GM21723 (cell line): Measurements from ENCODE around the gene PTK7.
"Not testable (repeated sequence)": the region's sequence is repeated elsewhere in the genome, so short reads cannot be mapped to it uniquely, and the experiment has no call there.

ENCODE experiments used
- ATAC-seq: cut with Tn5 transposase; IDR thresholded peaks from one replicate; pipeline ENCODE4 v1.9.1; 2021; ENCODE audit warnings: mild to moderate bottlenecking, moderate library complexity; ENCODE audit not compliant: unreplicated experiment

The PTK7 gene

GRCh38 chr6:43075670-43076463 is at the start of gene PTK7:
Gene PTK7, plus strand, starts transcription at chr6:43076314. Its CDS starts 175 bp downstream, at chr6:43076489.
- ATAC-seq: no peak

- no peak for ATAC-seq
Observed at GRCh38 chr6:43026365-43026764, 49.7 kb upstream of the PTK7 start.

DNA sequence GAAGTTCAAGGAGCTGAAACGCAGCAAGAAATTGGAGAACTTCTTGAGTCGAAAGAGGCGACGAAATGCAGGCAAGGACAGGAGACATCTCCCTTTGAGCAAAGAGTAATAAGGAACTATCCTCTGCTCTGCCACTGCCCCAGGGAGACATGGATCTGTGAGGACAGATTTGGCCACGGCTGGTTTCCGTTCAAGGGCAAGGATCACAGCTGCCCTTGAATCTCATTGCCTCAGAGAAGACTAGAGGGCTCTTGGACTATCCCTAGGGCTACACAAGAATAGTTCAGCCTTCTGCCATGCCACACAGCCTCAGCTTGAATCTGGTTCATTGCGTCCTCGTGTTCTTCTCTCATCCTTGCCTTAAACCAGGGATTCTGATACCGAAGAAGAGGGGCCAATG is 47.0 kb upstream of the PTK7 start:
- no peak for ATAC-seq

GRCh38 chr6:43032326-43032725 is 43.8 kb upstream of the PTK7 start:
- no peak for ATAC-seq

DNA sequence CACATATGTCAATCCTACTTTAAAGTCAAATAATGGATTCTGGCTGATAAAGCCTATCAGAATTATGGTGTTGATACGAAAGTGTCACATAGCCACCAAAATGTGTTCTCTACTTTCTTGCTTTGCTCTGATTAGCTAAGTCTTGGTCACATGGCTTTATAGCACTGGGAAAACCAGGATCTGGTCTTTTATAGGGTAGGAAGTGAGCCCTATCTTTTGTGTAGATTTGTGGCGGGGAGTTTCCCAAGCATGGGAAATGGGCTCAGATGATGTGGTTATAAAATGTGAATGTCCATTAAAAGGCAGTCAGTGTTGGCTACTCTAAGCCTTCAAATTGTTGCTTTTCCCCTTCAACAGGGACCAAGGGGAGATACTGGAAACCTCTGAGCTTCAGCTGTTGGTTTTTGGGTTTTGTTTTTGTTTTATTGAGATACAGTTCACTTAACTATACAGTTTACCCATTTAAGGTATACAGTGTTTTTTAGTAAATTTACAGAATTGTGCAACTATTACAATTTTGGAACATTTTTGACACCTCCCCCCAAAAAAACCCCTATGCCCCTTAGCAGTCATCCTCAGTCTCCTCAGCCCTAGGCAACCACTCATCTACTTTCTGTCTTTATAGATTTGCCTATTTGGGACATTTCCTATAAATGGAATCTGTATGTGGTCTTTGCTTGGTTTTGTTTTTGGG is 42.5 kb upstream of the PTK7 start:
- ATAC-seq: no peak

- ATAC-seq: no peak
Observed at GRCh38 chr6:43034190-43034525, 42.0 kb upstream of the PTK7 start.

DNA sequence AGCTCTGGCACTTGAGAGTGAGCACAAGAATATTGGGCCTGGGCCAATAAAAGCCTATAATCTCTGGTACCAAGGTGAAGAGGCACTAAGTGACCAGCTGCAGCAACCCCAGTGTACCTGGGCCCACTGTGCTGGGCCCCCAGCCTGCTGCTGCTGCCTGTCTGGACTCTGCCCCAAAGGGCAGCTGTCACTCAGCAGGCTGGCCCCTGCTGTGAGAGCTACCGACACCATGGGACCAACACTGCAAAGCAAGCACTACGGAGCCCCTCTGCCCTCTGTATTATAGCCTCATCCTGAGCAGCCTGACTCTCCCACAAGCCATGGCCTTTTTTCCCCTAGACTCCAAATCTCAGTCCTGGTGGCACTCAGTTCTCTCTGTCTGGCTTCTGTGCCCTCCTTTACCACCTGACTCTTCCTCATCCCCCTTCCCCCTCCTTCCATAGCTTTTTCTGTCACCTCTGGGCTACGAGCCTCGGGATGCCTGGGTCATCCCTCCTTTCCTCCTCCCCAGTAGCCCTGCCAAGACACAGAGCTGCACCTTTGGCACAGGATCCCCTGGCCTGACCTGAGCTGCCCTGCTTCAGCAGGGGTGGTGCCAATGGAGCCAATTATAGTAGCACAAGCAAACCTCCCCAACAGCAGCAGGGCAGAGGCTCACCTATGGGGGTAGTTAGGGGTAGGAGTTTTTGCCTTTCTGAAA is 40.5 kb upstream of the PTK7 start:
- ATAC-seq: no peak

DNA sequence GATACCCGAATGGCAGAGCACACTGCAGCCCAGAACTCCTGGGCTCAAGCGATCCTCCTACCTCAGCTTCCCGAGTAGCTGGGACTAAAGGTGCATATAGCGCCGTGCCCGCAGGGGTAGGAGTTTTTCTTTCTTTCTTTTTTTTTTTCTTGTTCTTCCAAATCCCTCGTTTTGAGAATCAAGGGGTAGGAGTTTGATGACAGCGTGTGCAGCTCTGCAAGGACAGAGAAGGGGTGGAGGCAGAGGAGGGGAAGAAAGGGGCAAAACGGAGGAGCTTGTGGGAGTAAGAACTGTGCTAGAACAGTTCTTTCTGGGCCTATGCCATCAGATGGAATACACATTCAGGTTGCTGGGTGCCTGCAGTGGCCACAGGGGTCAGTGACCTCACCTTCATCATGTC is 39.4 kb upstream of the PTK7 start:
- ATAC-seq: no peak

DNA sequence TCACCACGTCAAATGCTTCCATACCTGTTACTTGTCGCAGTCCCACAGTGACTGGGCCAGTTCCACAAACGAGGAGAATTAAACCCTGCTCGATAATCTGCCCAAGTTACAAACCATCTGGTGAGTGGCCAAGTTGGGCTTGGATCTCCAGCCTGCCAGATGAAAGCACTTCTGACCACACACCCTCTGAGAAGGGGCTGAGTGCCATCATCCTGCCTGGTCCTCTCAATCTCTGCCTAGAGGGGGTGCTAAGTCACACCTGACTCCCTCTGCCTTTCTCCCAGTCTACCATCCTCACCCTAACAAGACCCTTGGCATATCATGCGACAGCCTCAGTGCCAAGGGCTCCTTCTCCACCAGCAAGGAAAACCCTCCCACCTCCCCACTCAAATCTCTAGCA is 38.9 kb upstream of the PTK7 start:
- ATAC-seq: no peak

GRCh38 chr6:43037706-43038105 is 38.4 kb upstream of the PTK7 start:
- ATAC-seq: no peak

- no peak for ATAC-seq
Observed at GRCh38 chr6:43038727-43039126, 37.4 kb upstream of the PTK7 start.

DNA sequence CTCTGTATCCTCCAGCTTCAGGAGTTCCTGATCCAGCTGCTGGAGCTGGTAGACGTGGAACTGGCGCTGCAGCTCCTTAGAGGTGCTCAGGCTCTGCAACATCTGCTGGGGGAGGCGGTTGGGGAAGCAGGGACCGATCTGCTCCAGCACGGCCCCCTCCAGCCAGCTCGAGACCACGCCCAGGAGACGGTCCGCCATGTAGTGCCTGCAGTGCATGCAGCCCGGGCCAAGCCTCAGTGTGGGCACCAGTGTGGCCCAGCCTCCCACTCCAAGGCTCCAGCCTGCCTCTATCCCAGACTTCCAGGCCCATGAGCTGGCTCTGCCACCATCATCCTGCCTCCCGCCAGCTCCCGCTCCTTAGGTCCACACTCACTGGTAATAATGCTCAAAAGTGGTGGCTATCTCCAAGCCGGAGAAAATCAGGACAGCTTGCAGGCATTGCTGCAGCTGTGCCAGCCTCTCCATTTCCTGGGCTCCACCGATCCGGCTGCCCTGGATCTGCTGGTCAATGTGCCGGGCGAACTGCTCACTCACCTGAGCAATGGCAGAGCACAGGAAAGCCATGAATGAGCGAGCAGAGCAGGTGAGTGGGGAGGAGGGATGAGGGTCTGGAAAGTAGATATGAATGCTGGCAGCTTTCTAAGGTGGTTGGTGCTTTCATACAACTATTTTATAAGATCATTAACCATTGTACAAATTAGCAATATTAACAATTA is 35.4 kb upstream of the PTK7 start:
- ATAC-seq: no peak

DNA sequence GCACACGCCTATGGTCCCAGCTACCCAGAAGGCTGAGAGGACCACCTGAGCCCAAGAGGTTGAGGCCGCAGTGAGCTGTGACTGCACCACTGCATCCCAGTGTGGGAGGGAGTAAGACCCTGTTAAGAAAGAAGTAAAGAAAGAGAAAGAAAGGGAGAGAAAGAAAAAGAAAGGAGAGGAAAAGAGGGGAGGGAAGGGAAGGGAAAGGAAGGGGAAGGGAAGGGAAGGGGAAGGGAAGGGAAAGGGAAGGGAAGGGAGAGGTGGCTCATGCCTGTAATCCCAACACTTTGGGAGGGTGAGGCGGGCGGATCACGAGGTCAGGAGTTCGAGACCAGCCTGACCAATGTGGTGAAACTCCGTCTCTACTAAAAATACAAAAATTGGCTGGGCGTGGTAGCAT is 34.6 kb upstream of the PTK7 start:
- ATAC-seq: not testable (repeated sequence)

DNA sequence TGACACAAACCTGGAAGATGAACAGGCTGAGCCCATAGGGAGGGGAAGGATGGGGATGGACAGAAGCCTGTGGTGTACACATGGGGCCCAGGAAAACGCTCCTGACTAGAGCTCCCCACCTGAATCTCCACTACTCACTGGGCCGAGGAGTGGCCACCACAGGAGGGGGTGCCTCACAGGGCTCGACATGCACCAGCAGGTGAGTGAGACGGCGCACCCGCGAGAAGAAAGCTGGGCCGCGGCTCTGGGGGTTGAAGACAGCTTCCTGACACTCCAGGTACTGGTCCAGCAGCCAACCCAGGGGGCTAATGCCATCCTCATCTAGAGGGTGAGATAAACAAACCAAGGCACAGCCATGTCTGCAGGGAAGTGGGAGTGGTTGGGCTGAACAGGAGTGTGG is 32.8 kb upstream of the PTK7 start:
- no peak for ATAC-seq

DNA sequence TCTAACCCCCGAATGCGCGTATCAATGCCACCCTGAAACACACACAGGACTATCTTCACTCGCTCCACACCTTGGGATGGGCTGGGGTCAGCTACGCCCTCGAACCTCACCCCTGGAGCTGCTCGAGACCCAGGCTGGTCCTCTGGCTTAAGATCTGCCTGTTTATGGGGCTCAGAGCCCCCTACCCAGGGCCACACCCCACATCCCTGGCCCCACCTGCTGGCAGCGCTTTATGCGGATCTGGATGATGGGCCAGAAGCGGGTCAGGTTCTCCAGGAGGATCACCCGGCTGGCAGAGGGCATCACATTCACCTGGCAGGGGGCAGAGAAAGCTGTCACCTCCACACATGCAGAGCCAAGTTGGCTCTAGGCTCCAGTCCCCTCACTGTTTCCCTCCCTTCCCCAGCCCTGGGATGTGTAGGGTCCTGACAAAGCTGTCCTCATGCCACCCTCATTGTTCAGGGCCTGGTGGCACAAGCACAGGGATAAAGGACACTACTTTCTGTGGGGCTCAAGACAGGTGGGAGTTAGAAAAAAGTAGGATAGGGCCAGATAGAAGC is 30.7 kb upstream of the PTK7 start:
- ATAC-seq: no peak

GRCh38 chr6:43047998-43048397 is 28.1 kb upstream of the PTK7 start:
- ATAC-seq: no peak

- no peak for ATAC-seq
Observed at GRCh38 chr6:43050981-43051380, 25.1 kb upstream of the PTK7 start.

- ATAC-seq: no peak
Observed at GRCh38 chr6:43052225-43052841, 23.8 kb upstream of the PTK7 start.

DNA sequence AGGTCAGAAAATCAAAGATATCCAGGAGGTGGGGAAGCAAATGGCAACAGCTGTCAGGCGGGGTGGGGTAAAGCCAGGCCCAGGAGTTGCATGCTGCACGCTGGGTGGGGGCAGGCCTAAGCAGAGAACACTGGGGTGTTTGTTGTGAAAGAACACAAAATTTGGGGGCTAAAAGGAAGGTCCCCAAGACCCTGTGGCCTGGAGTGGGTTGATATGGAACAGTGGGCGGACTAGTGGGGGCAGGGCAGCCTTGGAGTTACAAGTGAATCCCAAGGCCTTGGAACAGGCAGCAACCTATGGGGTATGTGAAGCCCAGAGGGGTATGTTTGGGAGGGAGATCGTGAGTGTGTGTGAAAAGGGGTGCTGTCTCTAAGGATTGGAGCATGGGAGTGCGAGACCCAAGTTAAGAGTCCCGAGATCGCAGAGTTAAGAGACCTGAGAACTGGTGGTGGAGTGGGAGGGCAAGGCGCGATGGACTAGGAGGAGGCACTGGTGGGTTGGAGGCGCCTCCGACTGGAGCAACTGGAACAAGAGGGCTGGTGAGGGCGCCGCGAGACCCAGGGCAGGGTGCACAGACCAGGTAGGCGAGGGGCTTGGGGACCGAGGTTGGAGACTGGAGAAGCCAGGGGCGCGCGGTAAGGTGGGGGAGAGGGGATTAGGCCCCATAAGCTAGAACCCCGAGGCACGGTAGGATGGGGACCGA is 23.1 kb upstream of the PTK7 start:
- ATAC-seq: peak; percentile 29
